Ureter (tissue), 1 donor: ENCODE results near the gene EXOSC10. TPM values are rescaled to one million over a fixed set of nuclear protein-coding genes. Genes with fewer than 3 reads are reported as not detected.

Source experiments
- DNase-seq: peaks from one replicate; pipeline ENCODE4 v3.0.0-alpha.2; 2020; ENCODE audit warnings: low spot score
- total RNA-seq: library from RNA; stranded (reverse); gene quantifications from one replicate; pipeline ENCODE4 v1.2.4, GENCODE V29; 2023
- donor health status: DM: yes; HTN: yes; CAD: no.

Gene EXOSC10
- total RNA-seq: 71.5 TPM

GRCh38 chr1:11099310-11100148, at the start of gene EXOSC10:
Gene EXOSC10 (minus strand): TSS chr1:11099869. CDS start chr1:11099831, 38 bp downstream.
- DNase-seq: peak; percentile 95

GRCh38 chr1:11147197-11147770, 47.6 kb upstream of the EXOSC10 start:
- DNase-seq: no peak

GRCh38 chr1:11145741-11146140, 46.1 kb upstream of the EXOSC10 start:
- no peak for DNase-seq

GRCh38 chr1:11144570-11145256, 45.0 kb upstream of the EXOSC10 start:
- no peak for DNase-seq

- no peak for DNase-seq
Observed at GRCh38 chr1:11143907-11144306, 44.2 kb upstream of the EXOSC10 start.

- no peak for DNase-seq
Observed at GRCh38 chr1:11143401-11143800, 43.7 kb upstream of the EXOSC10 start.

- no peak for DNase-seq
Observed at GRCh38 chr1:11142618-11143391, 43.1 kb upstream of the EXOSC10 start.

- DNase-seq: no peak
Observed at GRCh38 chr1:11138952-11139351, 39.3 kb upstream of the EXOSC10 start.

- DNase-seq: no peak
Observed at GRCh38 chr1:11138029-11138428, 38.4 kb upstream of the EXOSC10 start.

- no peak for DNase-seq
Observed at GRCh38 chr1:11134898-11135266, 35.2 kb upstream of the EXOSC10 start.

- DNase-seq: peak; percentile 48
Observed at GRCh38 chr1:11134251-11134897, 34.7 kb upstream of the EXOSC10 start.

- DNase-seq: no peak
Observed at GRCh38 chr1:11132563-11133293, 33.1 kb upstream of the EXOSC10 start.

- no peak for DNase-seq
Observed at GRCh38 chr1:11131816-11132215, 32.1 kb upstream of the EXOSC10 start.

GRCh38 chr1:11130406-11130805, 30.7 kb upstream of the EXOSC10 start:
- DNase-seq: no peak

GRCh38 chr1:11129649-11130390, 30.2 kb upstream of the EXOSC10 start:
- DNase-seq: no peak

GRCh38 chr1:11126569-11126968, 26.9 kb upstream of the EXOSC10 start:
- DNase-seq: no peak

- DNase-seq: no peak
Observed at GRCh38 chr1:11125931-11126330, 26.3 kb upstream of the EXOSC10 start.

- DNase-seq: no peak
Observed at GRCh38 chr1:11124965-11125364, 25.3 kb upstream of the EXOSC10 start.

GRCh38 chr1:11116318-11116717, 16.6 kb upstream of the EXOSC10 start:
- no peak for DNase-seq

- no peak for DNase-seq
Observed at GRCh38 chr1:11114966-11115365, 15.3 kb upstream of the EXOSC10 start.
